GM12891 (cell line): ENCODE results near the gene TANC2.
"Not testable (repeated sequence)": the region's sequence is repeated elsewhere in the genome, so short reads cannot be mapped to it uniquely, and the experiment has no call there.

Source experiments
- DNase-seq: peaks from one replicate; pipeline ENCODE4 v3.0.0; 2011; ENCODE audit warnings: low spot score; ENCODE audit not compliant: insufficient read length
- FAIRE-seq: peaks from 2 replicates; lab custom pipeline; 2011; peaks lifted over from hg19 to GRCh38; lab: Jason Lieb, UNC
- PAX5 ChIP-seq: IDR thresholded peaks from 2 replicates; pipeline ENCODE4 v1.6.1; 2011; ENCODE audit warnings: low read length, moderate library complexity, mild to moderate bottlenecking; ENCODE audit not compliant: insufficient read depth, severe bottlenecking
- POLR2A ChIP-seq: IDR thresholded peaks from 2 replicates; pipeline ENCODE4 v1.6.1; 2011; ENCODE audit warnings: low read depth, low read length, control low read depth
- POLR2AphosphoS5 ChIP-seq: IDR thresholded peaks from 2 replicates; pipeline ENCODE4 v1.6.1; 2011; ENCODE audit warnings: low read depth, low read length, control low read depth
- POU2F2 ChIP-seq: IDR thresholded peaks from 2 replicates; pipeline ENCODE4 v1.6.1; 2011; ENCODE audit warnings: low read depth, mild to moderate bottlenecking, control low read depth, low read length, moderate library complexity
- SPI1 ChIP-seq: IDR thresholded peaks from 2 replicates; pipeline ENCODE4 v1.6.1; 2011; ENCODE audit warnings: low read depth, low read length, control low read depth
- TAF1 ChIP-seq: IDR thresholded peaks from 2 replicates; pipeline ENCODE4 v1.6.1; 2011; ENCODE audit warnings: low read depth, low read length, control low read depth

Gene TANC2

GRCh38 chr17:62975206-62975605 is 9.2 kb downstream of the TANC2 start:
- DNase-seq (no peak), FAIRE-seq (no peak)
- TF ChIP-seq PAX5 (no peak), TAF1 (no peak), POU2F2 (no peak), POLR2A (no peak), SPI1 (no peak), POLR2AphosphoS5 (no peak)

GRCh38 chr17:62976643-62977231 is 10.7 kb downstream of the TANC2 start:
- FAIRE-seq, DNase-seq: not testable (repeated sequence)

- no peak for TF ChIP-seq TAF1
- TF ChIP-seq POLR2AphosphoS5 = no peak
- TF ChIP-seq SPI1 = no peak
- TF ChIP-seq PAX5 = no peak
- no peak for TF ChIP-seq POLR2A
- TF ChIP-seq POU2F2 = no peak
- DNase-seq (no peak), FAIRE-seq (no peak)
Observed at GRCh38 chr17:62980842-62981241, 14.8 kb downstream of the TANC2 start.

- no peak for FAIRE-seq
- TF ChIP-seq POU2F2 (no peak), PAX5 (no peak), POLR2AphosphoS5 (no peak), TAF1 (no peak), SPI1 (no peak), POLR2A (no peak)
- no peak for DNase-seq
Observed at GRCh38 chr17:62981933-62982332, 15.9 kb downstream of the TANC2 start.

- TF ChIP-seq POLR2AphosphoS5 (no peak), TAF1 (no peak)
- no peak for DNase-seq
- FAIRE-seq = no peak
Observed at GRCh38 chr17:62984801-62985200, 18.8 kb downstream of the TANC2 start.

- DNase-seq (no peak), FAIRE-seq (no peak)
- TF ChIP-seq TAF1 = no peak
- no peak for TF ChIP-seq PAX5
- TF ChIP-seq POLR2AphosphoS5 = no peak
- TF ChIP-seq SPI1 = no peak
- no peak for TF ChIP-seq POU2F2
- TF ChIP-seq POLR2A = no peak
Observed at GRCh38 chr17:62986549-62986948, 20.5 kb downstream of the TANC2 start.

- DNase-seq = no peak
- no peak for FAIRE-seq
- no peak for TF ChIP-seq POLR2A
- TF ChIP-seq SPI1 = no peak
- TF ChIP-seq POU2F2 = no peak
- no peak for TF ChIP-seq PAX5
- TF ChIP-seq TAF1 = no peak
- TF ChIP-seq POLR2AphosphoS5 = no peak
Observed at GRCh38 chr17:62987136-62987535, 21.1 kb downstream of the TANC2 start.

GRCh38 chr17:62989501-62989900 is 23.5 kb downstream of the TANC2 start:
- no peak for DNase-seq
- no peak for FAIRE-seq
- TF ChIP-seq POLR2A (no peak), TAF1 (no peak)

- FAIRE-seq (no peak), DNase-seq (no peak)
- TF ChIP-seq POLR2AphosphoS5 = no peak
- TF ChIP-seq TAF1 = no peak
- no peak for TF ChIP-seq PAX5
- no peak for TF ChIP-seq POLR2A
- TF ChIP-seq POU2F2 = no peak
- no peak for TF ChIP-seq SPI1
Observed at GRCh38 chr17:62994931-62995330, 28.9 kb downstream of the TANC2 start.

GRCh38 chr17:62995377-62995885 is 29.4 kb downstream of the TANC2 start:
- DNase-seq = no peak
- FAIRE-seq = no peak
- no peak for TF ChIP-seq POLR2A

GRCh38 chr17:62996221-62996620 is 30.2 kb downstream of the TANC2 start:
- FAIRE-seq = no peak
- 0 out of 2 replicates have a peak, but pooled peaks have one; percentile 27 for TF ChIP-seq SPI1
- TF ChIP-seq PAX5 = no peak
- TF ChIP-seq TAF1 = no peak
- no peak for DNase-seq

- TF ChIP-seq POLR2A = no peak
- DNase-seq = no peak
- no peak for FAIRE-seq
Observed at GRCh38 chr17:62998166-62998565, 32.1 kb downstream of the TANC2 start.
